Stomach (tissue), 4 donors: ENCODE results near the gene VAV2.

Experiments
- CTCF ChIP-seq, 7 experiments: fragments of 450-650 bp in 4 of 7; fragments of 200-600 bp in 3 of 7; sonication (generic) in 3 of 7; IDR thresholded peaks; one replicate each; pipeline ENCODE4 v1.5.1; 2016 to 2019; ENCODE audit warnings: antibody characterized with exemption in 7 of 7, control low read depth in 2 of 7, mild to moderate bottlenecking in 1 of 7
- EP300 ChIP-seq: sonication (generic); formaldehyde crosslinking; IDR thresholded peaks from one replicate; pipeline ENCODE4 v1.6.1; 2017; ENCODE audit warnings: antibody characterized with exemption
- POLR2A ChIP-seq, 4 donors: fragments of 450-650 bp; IDR thresholded peaks; one replicate each; pipeline ENCODE4 v1.6.1; 2016; ENCODE audit warnings: antibody characterized with exemption in 4 of 4, control low read depth in 2 of 4, mild to moderate bottlenecking in 1 of 4, moderate library complexity in 1 of 4

GRCh38 chr9:133921866-133922265, 70.3 kb downstream of the VAV2 start:
- no peak for TF ChIP-seq POLR2A (IDR thresholded peaks at IDR 0.05)
- TF ChIP-seq CTCF (IDR thresholded peaks at IDR 0.05), result no peak
- no peak for TF ChIP-seq EP300
